Measurements from ENCODE around the gene LIN37.
"Not testable (repeated sequence)": the region's sequence is repeated elsewhere in the genome, so short reads cannot be mapped to it uniquely, and the experiment has no call there.

LIN37 gene

GRCh38 chr19:35789195-35789977, 41.0 kb downstream of the LIN37 start:
- DNase-seq (ENCODE audit: low read depth in 2 of 2): no peak

DNA sequence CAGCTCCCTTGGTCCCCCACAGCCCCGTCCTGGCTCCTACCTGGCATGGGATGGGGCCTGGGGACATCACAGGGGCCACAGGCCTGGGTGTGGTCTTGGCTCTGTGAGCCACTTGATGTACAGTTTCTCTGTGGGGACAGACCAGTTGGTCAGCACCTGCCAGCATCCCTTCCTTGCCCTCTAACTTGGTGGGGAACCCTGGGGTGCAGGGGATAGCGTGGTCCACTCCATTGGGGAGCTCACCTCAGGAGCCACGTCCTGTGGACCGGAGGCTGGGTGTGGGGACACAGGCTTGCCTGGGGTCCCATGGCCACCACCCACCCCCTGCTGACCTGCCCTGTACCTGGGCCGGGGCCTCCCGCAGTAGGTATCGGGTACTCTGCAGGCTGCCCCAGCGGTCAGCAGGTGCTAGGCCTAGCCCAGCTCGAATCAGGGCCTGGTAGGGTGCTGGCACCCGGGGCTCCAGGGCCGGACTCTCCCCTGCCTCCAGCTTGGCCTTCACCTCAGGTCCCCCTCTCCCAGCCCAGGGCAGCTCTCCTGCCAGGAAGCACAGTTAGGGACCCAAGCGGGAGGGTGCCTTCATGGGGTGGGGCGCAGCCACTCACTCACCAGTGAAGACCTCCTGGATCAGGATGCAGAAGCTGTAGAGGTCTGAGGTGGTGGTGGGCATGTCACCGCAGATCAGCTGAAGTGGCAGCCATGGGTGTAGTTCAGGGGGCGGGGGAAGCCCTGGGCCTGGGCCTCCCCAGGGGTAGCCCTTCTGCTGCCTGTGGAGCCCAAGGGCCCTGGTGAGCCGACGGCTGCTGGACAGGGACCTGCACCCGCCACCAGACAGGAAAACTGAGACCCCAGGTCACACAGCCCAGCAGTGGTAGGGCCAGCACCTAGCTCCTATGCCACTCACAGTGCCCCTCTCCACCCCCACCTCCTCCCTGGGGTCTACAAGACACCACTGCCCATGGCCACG, 41.9 kb downstream of the LIN37 start:
- no peak for DNase-seq (ENCODE audit: low read depth in 2 of 2)

DNA sequence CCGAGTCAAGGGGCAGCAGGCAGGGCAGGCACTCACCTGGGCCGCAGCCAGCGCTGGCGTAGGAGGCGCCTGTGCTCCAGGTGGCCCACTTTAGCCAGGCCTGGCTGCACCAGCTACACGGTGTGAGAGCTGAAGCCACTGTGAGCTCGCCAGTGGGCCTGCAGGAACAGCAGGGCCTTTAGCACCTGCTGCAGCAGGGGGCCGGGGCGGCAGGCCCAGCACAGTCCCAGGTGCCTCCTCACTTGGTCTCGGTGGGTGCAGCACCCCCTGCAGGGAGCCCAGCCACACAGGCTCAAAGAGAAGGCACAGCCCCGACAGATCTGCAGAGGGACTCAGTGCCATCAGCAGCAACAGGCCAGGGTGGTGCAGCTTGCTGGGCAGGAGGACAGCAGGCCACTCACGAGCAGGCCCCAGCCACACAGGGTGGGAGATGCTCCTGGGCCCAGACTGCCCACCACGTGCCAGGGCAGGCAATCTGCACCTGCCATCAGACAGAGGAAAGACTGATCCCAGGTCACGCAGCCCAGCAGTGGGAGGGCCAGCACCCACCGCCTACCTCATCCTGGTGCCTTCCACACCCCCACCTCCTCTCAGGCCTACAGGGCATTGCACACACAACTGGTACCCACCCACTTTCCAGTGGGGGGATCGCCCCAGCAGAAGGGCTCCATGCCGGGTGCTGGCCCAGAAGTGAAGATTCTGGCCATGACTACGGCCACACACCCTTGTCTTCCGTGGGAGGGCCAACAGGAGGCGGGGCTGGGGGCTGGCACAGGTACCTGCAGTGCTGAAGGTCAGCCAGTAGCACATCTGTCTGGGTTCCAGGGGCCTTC, 42.8 kb downstream of the LIN37 start:
- no peak for DNase-seq (ENCODE audit: low read depth in 2 of 2)

DNA sequence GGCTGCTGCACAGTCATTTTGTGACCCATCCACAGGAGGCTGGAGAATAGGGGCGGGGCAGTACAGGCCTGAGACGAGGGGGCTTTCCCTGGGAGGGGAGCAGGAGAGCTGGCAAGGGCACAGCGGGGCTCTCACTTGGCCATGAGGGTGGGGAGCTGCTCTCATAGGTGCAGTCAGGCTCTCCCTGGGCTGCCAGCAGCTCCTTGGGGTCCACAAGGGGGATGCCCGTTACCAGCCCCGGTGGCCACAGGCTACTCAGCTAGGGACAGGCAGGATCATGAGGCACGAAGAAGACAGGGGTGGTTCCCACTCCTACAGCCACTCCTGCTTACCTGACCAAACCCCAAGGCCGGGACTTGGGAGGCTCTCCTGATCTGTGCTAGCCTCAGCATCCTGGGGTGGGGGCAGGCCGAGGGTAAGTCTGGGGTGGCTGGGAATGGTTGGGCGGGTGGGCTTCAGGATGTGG, 43.5 kb downstream of the LIN37 start:
- no peak for DNase-seq (ENCODE audit: low read depth in 2 of 2)

- DNase-seq (ENCODE audit: low read depth in 2 of 2): no peak
Observed at GRCh38 chr19:35792312-35792711, 43.9 kb downstream of the LIN37 start.

GRCh38 chr19:35792888-35793287, 44.5 kb downstream of the LIN37 start:
- DNase-seq (ENCODE audit: low read depth in 2 of 2): no peak

- DNase-seq (ENCODE audit: low read depth in 2 of 2): no peak
Observed at GRCh38 chr19:35793381-35794165, 45.2 kb downstream of the LIN37 start.

DNA sequence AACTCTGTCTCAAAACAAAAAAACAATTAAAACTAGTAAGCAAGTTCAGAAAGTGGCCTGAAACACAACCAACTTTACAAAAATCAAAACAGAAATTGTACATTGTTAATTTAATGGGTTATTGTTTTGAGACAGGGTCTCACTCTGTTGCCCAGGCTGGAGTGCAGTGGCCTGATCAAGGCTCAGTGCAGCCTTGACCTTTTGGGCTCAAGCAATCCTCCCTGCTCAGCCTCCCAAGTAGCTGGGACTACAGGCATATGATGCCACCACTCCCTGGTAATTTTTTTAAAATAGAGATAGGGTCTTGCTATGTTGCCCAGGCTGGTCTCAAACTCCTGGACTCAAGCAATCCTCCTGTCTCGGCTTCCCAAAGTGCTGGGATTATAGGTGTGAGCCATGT, 47.2 kb downstream of the LIN37 start:
- DNase-seq (ENCODE audit: low read depth in 2 of 2): not testable (repeated sequence)

GRCh38 chr19:35796645-35797542, 48.5 kb downstream of the LIN37 start:
- DNase-seq (ENCODE audit: low read depth in 2 of 2): no peak

DNA sequence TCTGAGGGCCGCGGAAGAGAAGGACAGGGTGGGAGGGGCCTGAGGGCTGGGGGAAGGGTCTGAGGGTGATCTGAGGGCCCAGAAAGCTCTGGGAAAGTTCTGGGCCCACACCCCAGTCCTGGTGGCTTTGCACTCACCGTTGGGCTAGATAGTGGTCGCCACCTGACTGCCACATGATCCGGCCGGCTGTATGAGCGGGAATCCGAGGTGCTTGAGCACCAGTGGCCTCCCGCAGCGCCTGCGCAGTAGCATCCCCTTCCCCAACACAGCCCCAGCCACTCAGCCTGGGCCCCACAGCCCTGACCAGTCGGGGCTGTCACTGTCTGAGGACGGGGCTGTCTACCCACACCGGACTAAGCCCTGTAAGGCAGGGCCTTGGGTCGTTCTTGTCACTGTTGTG, 49.3 kb downstream of the LIN37 start:
- DNase-seq (ENCODE audit: low read depth in 2 of 2): no peak

DNA sequence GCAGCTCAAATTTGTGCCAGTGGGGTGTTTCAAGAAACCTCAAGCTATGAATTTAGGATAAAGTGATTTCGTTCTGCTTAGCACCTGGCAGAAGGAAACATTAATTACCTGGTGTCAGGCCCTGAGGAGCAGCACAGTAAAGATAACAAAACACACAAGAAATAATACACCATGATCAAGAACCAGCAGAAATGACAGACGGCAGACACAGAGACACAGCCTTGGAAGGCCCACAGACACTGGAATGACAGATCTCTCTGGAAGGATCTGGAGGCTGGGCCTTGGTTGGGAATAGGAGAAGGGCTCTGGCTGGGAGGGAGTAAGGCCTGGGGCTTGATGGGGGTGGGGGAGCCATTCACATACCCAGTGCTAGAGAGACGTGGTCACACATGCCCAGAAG, 53.5 kb downstream of the LIN37 start:
- DNase-seq (ENCODE audit: low read depth in 2 of 2): no peak

All from stimulated activated CD8-positive, alpha-beta memory T cell treated with anti-CD3 and anti-CD28 coated beads, Interleukin-7, amount 100 ng/mL, for 4 hours (primary cell).